ENCODE results near the gene DPY19L3. TPM values are rescaled to one million over a fixed set of nuclear protein-coding genes. Genes with fewer than 3 reads are reported as not detected.

Gene DPY19L3
- total and polyA plus RNA-seq, 2 experiments from 2014 or later, result 12.9 to 51.4 TPM

GRCh38 chr19:32396046-32396652 lies 9.4 kb upstream of the DPY19L3 start:
- Histone ChIP-seq H3K27ac (peak overlapping the region; percentile 72), H3K36me3 (replicated peaks; ENCODE audit: insufficient read depth, low read depth) (no peaks in the 10 kb centered on the region), H2AFZ (no peak overlapping the region), H3K27me3 (no peaks in the 10 kb centered on the region), H3K9me3 (ENCODE audit: low read depth) (no peaks in the 10 kb centered on the region), H3K4me1 (ENCODE audit: insufficient read depth) (peaks cover 5% of the 10 kb centered on the region), H3K9me2 (replicated peaks; ENCODE audit: insufficient read depth) (no peaks in the 10 kb centered on the region), H3K4me3 (no peak overlapping the region), H3K79me2 (no peaks in the 10 kb centered on the region), H4K20me1 (ENCODE audit: insufficient read depth, poor library complexity, severe bottlenecking) (no peaks in the 10 kb centered on the region), H3K4me2 (no peak overlapping the region)
- no peak for DNase-seq (ENCODE audit: low spot score)
- WGBS (ENCODE audit: low lambda C conversion rate, missing lambda C conversion rate), result 89% methylated on average over 6 of the region's 6 CpGs
- TF ChIP-seq EZH2phosphoT487 (IDR thresholded peaks at IDR 0.05; ENCODE audit: low read depth, severe bottlenecking, unreplicated experiment) (no peak), EZH2 (IDR thresholded peaks at IDR 0.05; ENCODE audit: borderline replicate concordance) (no peak), CTCF (IDR thresholded peaks at IDR 0.05; ENCODE audit: poor library complexity) (no peak)

GRCh38 chr19:32397671-32398101 lies 7.9 kb upstream of the DPY19L3 start:
- no peak overlapping the region for H3K4me3 ChIP-seq
- peaks cover 5% of the 10 kb centered on the region for H3K4me1 ChIP-seq (ENCODE audit: insufficient read depth)
- 36% methylated on average over 5 of the region's 5 CpGs for WGBS (ENCODE audit: low lambda C conversion rate, missing lambda C conversion rate)
- TF ChIP-seq CTCF (IDR thresholded peaks at IDR 0.05; ENCODE audit: poor library complexity) (no peak), EZH2 (IDR thresholded peaks at IDR 0.05; ENCODE audit: borderline replicate concordance) (no peak), EZH2phosphoT487 (IDR thresholded peaks at IDR 0.05; ENCODE audit: low read depth, severe bottlenecking, unreplicated experiment) (no peak)
- H3K9me3 ChIP-seq (ENCODE audit: low read depth), result no peaks in the 10 kb centered on the region
- H3K79me2 ChIP-seq, result no peaks in the 10 kb centered on the region
- DNase-seq (ENCODE audit: low spot score), result peak; percentile 49
- no peaks in the 10 kb centered on the region for H3K27me3 ChIP-seq
- no peaks in the 10 kb centered on the region for H3K36me3 ChIP-seq (replicated peaks; ENCODE audit: insufficient read depth, low read depth)
- H2AFZ ChIP-seq, result no peak overlapping the region
- peak overlapping the region; percentile 72 for H3K27ac ChIP-seq
- peak overlapping the region; percentile 14 for H3K4me2 ChIP-seq
- H3K9me2 ChIP-seq (replicated peaks; ENCODE audit: insufficient read depth), result no peaks in the 10 kb centered on the region
- H4K20me1 ChIP-seq (ENCODE audit: insufficient read depth, poor library complexity, severe bottlenecking), result no peaks in the 10 kb centered on the region

GRCh38 chr19:32401992-32402391 lies 3.6 kb upstream of the DPY19L3 start:
- TF ChIP-seq EZH2 (IDR thresholded peaks at IDR 0.05; ENCODE audit: borderline replicate concordance) (no peak), CTCF (IDR thresholded peaks at IDR 0.05; ENCODE audit: poor library complexity) (no peak), EZH2phosphoT487 (IDR thresholded peaks at IDR 0.05; ENCODE audit: low read depth, severe bottlenecking, unreplicated experiment) (no peak)
- H3K4me3 ChIP-seq, result no peak overlapping the region
- H3K9me3 ChIP-seq (ENCODE audit: low read depth), result no peaks in the 10 kb centered on the region
- H3K4me1 ChIP-seq (ENCODE audit: insufficient read depth), result peaks cover 9% of the 10 kb centered on the region
- DNase-seq (ENCODE audit: low spot score), result no peak
- H3K9me2 ChIP-seq (replicated peaks; ENCODE audit: insufficient read depth), result no peaks in the 10 kb centered on the region
- H2AFZ ChIP-seq, result no peak overlapping the region
- no peaks in the 10 kb centered on the region for H4K20me1 ChIP-seq (ENCODE audit: insufficient read depth, poor library complexity, severe bottlenecking)
- no peaks in the 10 kb centered on the region for H3K27me3 ChIP-seq
- H3K27ac ChIP-seq, result no peak overlapping the region
- H3K79me2 ChIP-seq, result peaks cover 31% of the 10 kb centered on the region
- H3K36me3 ChIP-seq (replicated peaks; ENCODE audit: insufficient read depth, low read depth), result no peaks in the 10 kb centered on the region
- 94% methylated on average over 1 of the region's 1 CpG for WGBS (ENCODE audit: low lambda C conversion rate, missing lambda C conversion rate)
- H3K4me2 ChIP-seq, result no peak overlapping the region
